Frontal cortex (tissue), 4 donors: ENCODE results near the gene KRTAP10-7. TPM values are rescaled to one million over a fixed set of nuclear protein-coding genes. Genes with fewer than 3 reads are reported as not detected.
"Not testable (repeated sequence)": the region's sequence is repeated elsewhere in the genome, so short reads cannot be mapped to it uniquely, and the experiment has no call there.

Experiments
- DNase-seq, 2 donors: peaks; one replicate each; pipeline ENCODE4 v3.0.0; 2012; ENCODE audit warnings: low spot score in 2 of 2
- FAIRE-seq: peaks from 2 replicates; lab custom pipeline; 2012; peaks lifted over from hg19 to GRCh38; lab: Jason Lieb, UNC
- total RNA-seq: library from RNA; depleted of rRNA; stranded (reverse); fragments of >200 nt; gene quantifications from one replicate; pipeline ENCODE4 v1.2.3, GENCODE V29; 2014
- donor health status: control.
- donor health status: control.
- donor health status: control.

The KRTAP10-7 gene
- total RNA-seq, 1 donor from 2014 or later = not detected

DNA sequence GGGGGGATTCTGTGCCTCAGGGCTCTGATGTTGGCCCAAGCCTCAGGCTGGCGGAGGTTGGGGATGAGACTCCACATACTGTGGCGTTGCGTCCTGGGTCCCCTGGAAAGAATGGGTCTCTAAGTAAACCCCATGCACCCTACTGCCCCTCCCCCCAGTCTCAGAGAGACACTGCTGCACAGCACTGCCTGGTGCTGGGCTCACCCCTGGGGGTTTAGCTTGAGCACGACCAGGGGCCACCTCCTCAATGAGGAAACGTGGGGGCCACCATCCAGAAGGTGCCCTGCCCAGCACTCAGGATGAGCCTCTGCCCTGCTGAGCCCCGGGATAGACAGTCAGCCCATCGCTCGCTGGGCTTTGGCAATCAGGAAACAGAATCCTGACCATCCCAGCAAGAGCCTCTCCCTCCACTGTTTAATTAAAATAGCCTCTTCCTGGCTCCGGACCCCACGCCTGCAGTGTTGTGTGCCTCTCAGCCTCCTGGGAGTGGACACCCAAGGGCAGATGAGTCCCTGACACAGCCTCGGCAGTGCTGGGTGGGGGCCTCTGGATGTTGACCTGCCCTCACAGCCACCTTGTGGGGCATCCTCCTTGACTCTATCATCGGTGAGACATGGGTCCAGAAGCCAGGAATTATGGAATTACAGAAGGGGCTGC is 30.4 kb upstream of the KRTAP10-7 start:
- DNase-seq (no peak), FAIRE-seq (no peak)

GRCh38 chr21:44571296-44571695 is 29.1 kb upstream of the KRTAP10-7 start:
- FAIRE-seq (no peak), DNase-seq (no peak)

- FAIRE-seq (no peak), DNase-seq (no peak)
Observed at GRCh38 chr21:44571844-44572782, 28.3 kb upstream of the KRTAP10-7 start.

GRCh38 chr21:44572959-44573583 is 27.3 kb upstream of the KRTAP10-7 start:
- FAIRE-seq (no peak), DNase-seq (peak in 1 of 2 donors; percentile 36)

GRCh38 chr21:44573630-44574456 is 26.6 kb upstream of the KRTAP10-7 start, which contains the start of gene KRTAP10-4:
KRTAP10-4 (plus strand) TSS chr21:44573729; CDS start chr21:44573759, 30 bp downstream.
- not testable (repeated sequence) for DNase-seq, FAIRE-seq

DNA sequence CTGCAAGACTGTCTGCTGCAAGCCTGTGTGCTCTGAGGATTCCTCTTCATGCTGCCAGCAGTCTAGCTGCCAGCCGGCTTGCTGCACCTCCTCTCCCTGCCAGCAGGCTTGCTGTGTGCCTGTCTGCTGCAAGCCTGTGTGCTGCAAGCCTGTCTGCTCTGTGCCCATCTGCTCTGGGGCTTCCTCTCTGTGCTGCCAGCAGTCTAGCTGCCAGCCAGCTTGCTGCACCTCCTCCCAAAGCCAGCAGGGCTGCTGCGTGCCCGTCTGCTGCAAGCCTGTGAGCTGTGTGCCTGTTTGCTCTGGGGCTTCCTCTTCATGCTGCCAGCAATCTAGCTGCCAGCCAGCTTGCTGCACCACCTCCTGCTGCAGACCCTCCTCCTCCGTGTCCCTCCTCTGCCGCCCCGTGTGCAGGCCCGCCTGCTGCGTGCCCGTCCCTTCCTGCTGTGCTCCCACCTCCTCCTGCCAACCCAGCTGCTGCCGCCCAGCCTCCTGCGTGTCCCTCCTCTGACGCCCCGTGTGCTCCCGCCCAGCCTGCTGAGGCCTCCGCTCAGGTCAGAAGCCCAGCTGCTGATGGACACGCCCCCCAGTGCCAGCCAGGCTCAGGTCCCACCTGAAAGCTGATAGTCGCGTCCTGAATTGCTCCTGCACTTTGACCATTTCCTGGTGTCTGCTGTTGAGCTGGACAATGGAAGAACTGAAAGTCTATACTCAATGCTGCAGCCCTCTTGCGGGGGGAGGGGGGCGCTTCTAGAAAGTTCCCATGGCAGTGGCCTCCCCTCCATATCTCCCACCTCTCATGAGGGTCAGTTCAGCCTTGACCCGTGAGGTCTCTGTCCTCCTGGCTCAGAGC is 25.7 kb upstream of the KRTAP10-7 start:
- no peak for DNase-seq
- no peak for FAIRE-seq

GRCh38 chr21:44575307-44576024 is 24.9 kb upstream of the KRTAP10-7 start:
- DNase-seq = no peak
- no peak for FAIRE-seq

- DNase-seq (no peak), FAIRE-seq (no peak)
Observed at GRCh38 chr21:44576025-44576420, 24.4 kb upstream of the KRTAP10-7 start.

- DNase-seq = no peak
- FAIRE-seq = no peak
Observed at GRCh38 chr21:44578371-44579055, 21.9 kb upstream of the KRTAP10-7 start.

DNA sequence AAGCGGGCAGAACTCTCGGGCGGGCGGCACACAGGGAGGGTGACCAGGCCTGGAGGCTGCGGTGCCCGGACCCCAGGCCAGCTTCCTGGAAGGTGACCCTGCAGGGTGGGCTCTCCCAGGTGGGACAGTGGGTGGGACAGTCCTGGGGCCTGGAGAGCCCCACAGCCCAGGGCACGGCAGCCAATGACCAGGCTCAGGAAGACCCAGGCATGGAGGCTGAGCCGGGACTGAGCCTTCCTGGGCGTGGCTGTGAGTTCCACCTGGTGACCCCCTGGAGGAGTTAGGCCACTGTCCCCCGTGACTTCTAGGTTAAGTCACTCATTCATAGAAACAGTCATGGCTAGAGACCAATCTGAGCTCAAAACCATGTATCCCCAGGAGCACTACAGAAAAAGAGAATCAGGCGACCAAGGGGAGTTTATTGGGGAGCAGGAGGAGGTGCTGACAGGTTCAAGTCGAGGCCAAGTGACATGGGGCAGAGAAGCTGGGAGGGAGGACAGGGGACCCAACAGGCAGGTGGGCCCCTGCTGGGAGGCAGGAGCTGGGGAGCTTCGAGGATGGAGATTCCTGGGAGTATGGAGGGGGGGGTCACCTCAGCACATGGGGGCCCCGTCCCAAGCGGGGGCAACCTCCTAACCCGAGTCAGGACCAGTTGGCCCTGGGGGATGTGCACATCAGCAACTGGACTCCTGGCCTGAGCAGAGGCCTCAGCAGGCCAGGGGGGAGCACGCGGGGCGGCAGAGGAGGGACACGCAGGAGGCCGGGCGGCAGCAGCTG is 21.2 kb upstream of the KRTAP10-7 start:
- FAIRE-seq (no peak), DNase-seq (no peak)

DNA sequence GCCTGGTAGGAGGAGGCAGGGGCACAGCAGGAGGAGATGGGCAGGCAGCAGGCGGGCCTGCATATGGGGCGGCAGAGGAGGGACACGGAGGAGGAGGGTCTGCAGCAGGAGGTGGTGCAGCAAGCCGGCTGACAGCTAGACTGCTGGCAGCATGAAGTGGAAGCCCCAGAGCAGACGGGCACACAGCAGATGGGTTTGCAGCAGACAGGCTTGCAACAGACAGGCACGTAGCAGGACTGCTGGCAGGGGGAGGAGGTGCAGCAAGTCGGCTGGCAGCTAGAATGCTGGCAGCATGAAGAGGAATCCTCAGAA is 20.6 kb upstream of the KRTAP10-7 start:
- FAIRE-seq (no peak), DNase-seq (no peak)

GRCh38 chr21:44580231-44580821 is 20.1 kb upstream of the KRTAP10-7 start, which contains the start of gene KRTAP10-5:
KRTAP10-5 (minus strand) TSS chr21:44580604; CDS start chr21:44580578, 26 bp downstream.
- not testable (repeated sequence) for FAIRE-seq, DNase-seq

DNA sequence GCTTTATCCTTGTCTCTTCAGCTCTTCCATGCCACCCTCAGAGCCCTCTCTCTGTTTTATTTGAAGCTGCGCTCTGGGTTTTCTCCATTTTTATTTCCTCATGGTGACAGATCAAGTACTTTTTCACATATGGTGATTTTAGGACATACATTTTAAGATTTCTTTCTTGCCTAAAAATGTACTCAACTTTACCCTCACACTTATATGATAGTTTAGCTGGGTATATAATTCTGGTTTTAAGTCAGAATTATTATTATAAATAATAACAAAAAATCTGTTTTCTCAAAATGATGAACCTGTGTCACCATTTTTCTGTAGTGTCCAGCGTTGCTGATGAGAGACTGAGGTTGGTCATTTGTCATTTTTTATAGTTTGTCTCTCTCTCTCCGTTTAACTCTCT is 19.2 kb upstream of the KRTAP10-7 start:
- DNase-seq (no peak), FAIRE-seq (no peak)

GRCh38 chr21:44582055-44582454 is 18.3 kb upstream of the KRTAP10-7 start:
- FAIRE-seq = no peak
- DNase-seq = no peak

GRCh38 chr21:44583089-44583799 is 17.2 kb upstream of the KRTAP10-7 start:
- FAIRE-seq = no peak
- no peak for DNase-seq

DNA sequence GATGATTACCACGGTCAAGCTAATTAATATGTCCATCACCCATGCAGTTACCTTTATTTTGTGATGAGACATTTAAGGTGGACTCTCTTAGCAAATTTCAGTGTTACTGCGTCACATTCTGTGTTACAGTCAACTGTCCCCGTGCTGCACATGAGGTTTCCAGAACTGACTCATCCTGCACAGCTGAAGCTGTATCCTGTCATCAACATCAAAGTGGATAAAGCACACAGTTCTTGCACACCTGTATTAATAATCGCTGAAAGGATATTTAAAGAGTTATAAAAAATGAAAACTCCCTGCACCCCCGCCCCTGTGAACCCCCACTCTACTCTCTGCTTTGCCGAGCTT is 16.6 kb upstream of the KRTAP10-7 start:
- no peak for DNase-seq
- no peak for FAIRE-seq
